NOMO-1 treated with DMSO at 0.1 percent for 48 hours (cell line): ENCODE measurements around the gene CELSR1.

Source experiments
- DNase-seq: peaks from one replicate; lab custom pipeline; 2025; ENCODE audit not compliant: unreplicated experiment; lab: John Stamatoyannopoulos, UW

Gene CELSR1

DNA sequence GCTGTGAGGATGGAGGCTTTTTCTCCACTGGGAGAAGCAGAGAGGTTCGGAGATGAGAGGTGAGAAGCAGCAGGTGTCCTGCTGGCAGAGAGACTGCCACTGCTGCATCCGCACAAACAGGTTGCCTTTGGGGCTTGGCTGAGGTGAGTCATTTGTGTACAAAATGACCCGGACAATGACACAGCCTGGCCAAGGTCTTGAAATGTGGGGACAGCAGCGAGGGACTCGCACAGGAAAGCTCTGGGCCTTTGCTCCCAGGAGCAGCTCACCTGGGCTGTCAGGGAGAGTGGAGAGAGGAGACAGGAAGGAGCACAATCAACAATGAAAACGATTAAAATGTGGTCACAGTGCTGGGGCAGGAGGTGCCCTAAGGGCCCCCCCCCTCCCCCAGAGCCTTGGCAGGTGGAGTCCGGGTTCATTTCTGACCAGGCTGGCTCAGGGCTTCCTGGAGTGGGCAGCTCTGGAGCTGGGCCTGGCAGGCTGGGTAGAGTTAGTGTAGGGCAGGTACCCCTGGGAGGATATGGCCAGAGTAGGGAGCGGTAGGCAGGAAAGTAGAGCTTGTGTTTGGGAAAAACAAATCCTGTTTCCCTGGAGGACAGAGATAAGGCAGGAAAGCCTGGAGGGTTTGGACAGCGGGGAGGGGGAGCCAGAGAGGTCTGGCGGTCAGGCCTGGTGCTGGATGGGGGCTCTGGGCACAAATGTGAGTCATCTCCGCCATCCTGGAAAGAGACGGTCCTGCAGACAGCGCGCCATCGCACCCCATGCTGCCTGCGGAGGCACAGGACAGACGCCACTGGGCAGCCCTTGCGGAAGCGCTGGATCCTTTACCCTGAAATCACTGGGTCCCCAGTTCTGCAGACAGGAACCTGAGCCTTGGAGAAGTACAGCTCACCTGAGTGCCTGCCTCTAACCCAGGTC lies 37.8 kb upstream of the CELSR1 start:
- DNase-seq = no peak

DNA sequence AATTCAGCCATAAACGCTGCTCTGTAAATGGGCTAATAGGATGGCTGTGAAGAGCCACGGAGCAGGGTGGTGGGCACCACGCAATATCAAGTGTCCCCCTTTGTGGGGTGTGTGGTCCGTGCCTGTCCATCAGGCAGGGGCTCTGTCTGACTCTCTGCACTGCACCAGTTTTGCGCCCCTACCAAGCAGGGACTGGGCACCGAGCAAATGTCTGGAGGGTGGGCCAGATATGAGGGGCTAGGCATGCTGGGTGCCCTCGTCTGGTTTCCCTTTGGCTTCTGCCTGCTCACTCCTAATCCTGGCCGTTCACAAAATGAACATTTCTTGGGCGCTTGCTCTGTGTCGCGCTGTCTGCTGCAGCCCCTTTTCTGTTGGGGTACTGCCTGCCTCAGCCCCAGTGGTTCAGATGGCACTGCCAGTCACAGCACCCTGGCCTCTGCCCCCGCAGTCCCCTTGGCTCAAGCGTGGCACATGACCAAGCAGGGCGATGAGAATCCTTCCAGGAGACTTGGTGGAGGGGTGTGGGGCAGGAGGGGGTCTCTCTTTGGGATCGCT lies 37.1 kb upstream of the CELSR1 start:
- DNase-seq = no peak

DNA sequence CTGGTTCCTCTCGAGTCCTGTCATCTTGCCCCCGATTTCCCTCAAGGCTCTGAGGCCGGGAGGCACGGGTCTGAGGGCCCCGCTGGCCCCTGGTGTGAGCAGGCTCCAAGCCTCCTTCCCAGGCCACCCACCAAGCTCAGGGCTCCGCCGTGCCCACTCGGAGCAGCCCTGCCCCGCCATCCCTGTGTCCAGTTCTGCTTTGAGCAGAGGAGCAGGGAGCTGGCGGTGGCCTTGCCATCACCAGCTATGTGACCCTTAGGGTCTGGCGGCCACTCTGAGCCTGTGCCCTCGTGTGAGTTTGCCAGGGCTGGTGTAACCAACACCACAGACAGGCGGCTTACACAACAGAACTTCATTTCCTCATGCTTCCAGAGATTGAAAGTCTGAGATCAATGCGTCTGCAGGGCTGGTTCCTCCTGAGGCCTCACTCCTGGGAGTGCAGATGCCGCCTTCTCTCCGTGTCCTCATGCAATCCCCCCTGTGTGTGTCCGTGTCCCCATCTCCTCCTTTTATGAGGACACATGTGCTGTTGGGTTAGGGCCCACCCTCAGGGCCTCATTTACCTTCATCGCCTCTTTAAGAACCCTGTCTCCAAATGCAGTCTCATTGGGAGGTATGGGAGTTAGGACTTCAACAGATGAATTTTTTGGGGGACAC lies 36.5 kb upstream of the CELSR1 start:
- DNase-seq = peak; percentile 71

DNA sequence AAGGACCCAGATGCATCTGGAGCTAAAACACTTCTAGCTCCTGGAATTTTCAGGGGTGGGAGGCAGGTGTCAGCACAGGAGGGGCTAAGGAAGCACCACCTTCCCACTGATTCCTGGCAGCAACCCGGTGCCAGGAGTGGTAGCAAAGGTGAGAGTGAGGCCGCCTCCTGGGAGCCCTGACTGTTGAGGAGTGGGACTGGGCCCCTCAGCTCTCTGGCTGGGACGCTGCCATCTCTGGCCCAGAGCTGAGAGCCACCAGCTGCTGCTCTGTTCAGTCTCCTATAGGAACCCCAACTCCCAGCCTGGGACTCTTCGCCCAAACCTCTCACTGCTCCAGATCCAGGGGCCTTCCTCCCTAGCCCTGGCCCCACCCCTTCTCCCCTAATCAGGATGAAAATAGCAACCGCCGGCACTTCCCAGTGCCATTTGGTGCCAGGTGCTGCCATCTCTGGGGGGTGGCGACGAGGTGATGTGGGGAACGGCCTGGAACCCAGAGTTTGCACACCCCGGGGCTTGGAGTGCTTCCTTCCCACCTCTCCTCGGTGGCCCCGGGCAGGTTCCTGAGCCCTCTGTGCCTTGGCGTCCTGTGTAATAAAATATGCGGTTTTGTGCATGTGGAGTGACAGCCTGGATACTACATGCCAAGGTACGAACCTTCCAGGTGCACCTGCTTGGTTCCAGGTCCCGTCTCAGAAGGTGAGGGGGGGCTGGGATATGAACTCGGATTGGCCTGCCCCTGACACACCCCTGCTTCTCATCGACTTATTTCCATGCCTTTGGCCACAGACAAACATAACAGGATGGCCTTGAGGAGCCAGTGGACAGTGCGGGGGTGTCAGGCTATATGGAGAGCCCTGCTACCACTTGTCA lies 35.7 kb upstream of the CELSR1 start:
- no peak for DNase-seq

DNA sequence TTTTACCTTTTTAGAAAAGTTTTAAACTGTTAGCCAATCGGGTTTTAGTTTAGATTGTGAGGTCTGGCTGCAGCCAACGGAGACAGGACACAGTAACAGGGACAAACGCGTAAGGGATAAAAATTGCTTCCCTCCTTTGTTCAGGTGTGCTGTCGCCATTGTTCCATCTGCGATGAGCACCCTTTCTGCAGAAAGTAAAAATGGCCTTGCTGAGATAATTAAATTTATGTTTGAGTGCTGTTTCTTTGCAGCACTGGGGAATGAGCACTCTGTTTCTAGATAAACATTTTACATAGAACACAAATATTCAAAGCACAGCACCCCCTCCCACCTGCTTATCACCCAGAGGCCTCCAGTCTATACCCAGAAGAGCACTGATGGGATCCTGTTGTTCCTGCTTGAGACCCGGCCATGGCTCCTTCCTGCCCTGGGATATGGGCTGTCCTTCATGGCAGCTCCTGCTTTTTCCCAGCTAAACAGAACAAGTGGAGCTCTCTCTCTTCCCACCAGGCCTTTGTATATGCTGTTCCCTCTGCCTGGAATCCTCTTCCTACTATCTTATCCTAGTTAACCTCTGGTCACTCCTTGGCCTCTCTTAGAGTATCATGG lies 34.3 kb upstream of the CELSR1 start:
- no peak for DNase-seq

DNA sequence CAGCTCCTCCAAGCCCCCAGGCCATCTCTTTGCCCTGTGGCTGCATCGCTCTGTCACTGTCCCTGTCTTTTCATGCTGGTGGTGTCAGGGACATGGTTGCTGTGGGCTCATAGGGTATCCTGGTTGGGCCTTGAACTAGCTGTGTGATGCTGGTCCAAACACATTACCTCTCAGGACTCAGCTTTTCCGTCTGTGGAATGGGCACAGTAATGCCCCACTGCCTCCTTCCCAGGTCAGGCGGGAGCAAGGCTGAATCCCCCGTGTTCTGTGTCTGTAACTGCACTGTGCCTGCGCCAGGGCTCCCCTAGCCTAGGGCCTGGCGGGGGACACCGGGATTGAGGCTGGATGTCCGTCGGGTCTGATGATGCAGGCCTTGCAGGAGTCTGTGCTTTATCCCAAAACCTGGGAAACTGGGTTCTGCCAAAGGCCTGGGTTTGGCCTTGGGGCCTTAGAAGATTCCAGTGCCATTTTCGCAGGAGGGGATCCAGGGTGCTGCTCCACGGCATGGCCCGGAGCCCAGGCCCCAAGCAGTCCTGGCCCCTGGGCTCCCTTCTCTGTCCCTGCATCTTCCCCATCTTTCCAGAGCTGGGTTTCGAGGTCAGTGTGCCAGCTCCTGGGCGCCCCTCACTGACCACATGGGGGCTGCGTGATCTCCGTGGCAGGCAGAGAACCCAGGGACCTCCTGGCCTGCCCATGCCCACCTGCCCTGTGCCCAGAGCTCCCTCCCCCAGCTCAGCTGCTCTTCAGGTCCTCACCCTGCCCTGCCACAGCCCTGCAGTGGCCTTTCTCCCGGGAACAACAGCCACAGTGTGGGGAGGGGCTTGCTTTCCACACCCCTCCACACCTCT lies 32.7 kb upstream of the CELSR1 start:
- no peak for DNase-seq

DNA sequence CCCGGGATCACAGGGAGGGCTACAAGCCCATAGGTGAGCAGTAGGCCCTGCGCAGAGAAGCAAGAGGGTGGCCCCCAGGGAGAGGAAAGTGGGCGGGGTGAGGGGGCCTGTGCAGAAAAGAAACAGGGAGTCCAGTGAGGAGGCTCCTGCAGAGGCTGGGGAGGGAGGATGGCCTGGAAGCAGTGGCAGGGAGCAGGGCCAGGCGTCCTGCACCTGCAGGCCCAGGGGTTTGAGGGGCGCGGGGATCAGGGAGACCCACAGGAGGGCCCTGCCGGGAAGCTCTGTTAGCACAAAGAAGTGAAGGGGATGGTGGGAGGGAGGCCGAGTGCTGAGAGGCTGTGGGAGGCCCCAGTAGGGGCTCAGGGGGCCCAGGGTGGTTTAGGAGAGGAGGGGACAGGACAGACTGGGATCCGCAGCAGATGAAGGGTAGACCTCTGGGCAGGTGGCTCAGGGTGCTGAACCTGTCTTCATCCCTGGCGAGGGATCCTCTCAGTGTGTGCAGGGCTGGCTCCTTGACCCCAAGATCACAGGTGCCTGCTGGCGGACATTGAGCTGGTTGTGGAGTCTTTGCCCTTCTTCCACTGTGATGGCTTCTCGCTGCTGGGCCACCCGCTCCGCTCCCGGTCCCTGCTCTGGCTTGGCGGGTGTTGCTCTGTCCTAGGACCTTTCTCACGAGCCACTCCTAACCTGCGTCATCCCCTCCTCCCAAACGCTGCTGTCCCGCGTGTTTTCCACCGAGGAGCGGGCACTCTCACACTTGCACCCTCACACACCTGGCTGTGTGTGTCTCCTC lies 31.8 kb upstream of the CELSR1 start:
- DNase-seq = no peak

DNA sequence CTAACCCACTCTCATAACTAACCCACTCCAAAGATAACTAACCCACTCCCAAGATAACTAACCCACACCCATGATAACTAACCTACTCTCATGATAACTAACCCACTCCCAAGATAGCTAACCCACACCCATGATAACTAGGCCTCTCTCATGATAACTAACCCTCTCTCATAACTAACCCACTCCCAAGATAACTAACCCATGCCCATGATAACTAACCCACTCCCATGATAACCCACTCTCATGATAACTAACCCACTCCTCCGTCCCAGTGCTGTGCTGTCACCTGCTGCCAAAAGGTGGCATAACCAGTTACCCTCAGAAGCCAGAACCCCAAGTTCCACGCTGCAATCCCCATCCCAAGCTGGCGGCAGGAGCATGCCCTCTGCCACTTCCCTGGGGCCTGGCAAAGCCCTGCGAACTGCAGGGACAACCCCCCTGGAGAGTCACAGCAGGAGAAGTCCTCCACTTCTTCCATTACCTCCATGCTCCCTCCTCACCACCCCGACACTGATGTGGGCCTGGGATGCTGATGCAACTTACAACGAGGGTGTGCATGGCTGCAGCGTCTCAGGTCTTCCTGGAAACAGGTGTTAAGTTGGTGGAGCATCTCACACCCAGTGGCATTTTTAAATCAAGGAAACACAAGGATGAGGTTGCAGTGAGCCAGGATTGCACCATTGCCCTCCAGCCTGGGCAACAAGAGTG lies 30.8 kb upstream of the CELSR1 start:
- DNase-seq = no peak

DNA sequence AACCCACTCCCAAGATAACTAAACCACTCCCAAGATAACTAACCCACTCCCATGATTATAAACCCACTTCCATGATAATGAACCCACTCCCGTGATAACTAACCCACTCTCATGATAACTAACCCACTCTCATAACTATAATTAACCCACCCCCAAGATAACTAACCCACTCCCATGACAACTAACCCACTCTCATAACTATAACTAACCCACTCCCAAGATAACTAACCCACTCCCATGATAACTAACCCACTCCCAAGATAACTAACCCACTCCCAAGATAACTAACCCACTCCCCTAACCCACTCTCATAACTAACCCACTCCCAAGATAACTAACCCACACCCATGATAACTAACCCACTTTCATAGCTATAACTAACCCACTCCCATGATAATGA lies 30.1 kb upstream of the CELSR1 start:
- DNase-seq = no peak

DNA sequence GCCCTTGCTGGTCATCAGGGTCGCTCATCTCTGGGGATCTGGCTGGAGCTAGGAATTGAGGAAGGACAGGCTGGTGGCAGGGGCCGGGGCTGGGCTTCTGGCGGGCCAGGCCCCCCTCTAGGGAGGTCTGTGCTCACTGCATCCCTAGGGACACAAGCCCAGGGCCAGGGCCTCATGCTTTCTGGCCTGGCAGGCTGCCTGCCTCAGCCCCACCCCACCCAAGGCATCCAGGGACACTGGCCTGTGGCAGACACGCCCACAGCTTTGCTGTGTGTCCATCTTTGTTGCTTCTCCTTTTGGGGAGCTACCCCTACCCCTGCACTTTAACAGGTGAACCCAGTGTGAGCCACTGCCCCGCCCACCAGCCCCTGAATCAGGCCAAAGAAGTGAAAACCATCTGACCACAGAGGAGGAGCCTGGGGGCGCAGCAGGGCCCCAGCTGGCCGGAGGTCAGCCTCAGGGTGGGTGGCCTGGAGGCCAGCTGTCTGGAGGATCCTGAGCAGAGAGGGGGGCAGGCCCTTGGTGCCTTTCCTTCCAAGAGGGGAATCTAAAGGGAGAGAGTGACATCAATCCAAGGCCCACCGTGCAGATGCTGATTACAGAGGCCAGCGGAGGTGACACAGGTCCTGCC lies 26.8 kb upstream of the CELSR1 start:
- no peak for DNase-seq

DNA sequence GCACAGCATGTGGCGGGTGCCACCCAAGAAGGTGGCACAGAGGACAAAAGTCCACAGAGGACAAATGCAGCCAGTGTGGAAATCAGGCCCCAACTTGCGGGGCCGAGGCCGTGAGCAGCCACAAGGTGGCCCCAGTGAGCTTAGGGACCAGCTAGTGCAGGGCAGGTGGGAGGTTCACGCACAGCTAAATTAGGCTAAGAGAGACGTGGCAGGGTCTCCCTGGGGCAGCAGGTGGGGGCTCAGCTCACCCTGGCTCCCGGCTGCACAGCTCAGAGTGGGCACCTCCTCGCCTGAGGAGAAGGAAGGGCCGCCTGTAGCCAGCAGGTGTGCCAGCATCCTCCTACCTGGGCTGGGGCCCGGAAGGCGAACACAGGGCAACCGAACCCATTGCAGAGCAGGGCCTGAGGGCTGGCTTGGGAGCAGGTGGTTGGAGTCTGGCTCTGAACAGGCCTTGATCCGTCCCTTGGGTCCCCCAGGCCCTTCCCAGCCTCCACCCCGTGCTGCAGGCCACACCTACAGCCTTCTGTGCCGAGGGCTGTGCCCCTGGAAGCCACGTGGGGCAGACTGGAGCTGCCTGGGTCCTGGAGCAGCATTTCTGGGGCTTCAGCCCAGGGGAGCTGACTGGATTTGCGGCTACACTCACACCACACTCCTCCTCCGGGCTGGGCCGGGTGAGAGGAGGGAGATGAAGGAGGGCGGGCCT lies 26.1 kb upstream of the CELSR1 start:
- peak; percentile 65 for DNase-seq

DNA sequence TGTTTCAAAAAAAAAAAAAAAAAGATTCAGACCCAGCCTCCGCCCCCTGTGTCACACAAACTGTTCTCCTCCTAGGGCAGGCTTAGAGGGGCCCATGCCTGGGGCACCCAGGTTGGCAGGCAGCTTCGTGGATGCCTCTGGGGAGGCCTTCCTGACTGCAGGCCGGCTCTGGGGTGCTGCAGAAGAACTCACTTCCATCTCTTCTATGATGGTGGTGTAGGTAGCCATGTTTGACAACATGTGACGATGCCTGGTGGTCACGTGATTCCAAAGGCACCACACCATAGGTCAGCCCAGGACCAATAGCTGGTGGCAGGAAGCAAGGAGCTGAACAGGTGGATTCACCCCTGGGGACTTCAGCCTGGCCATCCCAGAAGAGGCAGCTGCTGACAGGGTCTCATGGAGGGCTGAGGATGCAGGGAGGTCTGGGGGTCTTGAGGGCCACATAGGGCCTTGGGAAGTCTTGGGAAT lies 24.1 kb upstream of the CELSR1 start:
- peak; percentile 84 for DNase-seq

DNA sequence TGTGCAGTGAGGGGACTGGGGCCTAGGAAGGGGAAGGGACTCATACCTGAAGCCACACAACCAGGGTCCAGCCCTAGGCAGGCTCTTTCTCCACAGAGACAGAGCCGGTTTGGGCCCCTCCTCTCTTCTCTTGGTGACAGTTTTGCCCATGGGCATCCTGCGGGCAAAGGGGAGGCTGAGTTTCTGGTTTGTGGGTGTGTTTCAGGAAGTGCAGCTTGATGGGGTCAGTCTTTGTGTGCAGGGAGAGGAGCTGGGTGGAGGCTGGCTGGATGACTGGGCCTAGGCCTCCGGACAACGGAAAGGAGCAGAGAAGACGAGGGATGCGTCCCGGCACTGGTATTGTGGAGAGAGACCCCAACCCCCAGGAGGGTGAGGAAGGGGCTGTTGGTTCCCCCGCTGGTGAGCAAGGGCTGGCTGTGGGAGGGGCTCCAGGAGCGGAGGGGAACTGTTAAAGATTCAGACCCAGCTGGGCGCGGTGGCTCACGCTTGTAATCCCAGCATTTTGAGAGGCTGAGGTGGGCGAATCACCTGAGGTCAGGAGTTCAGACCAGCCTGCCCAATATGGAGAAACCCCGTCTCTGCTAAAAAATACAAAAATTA lies 23.4 kb upstream of the CELSR1 start:
- peak; percentile 13 for DNase-seq

DNA sequence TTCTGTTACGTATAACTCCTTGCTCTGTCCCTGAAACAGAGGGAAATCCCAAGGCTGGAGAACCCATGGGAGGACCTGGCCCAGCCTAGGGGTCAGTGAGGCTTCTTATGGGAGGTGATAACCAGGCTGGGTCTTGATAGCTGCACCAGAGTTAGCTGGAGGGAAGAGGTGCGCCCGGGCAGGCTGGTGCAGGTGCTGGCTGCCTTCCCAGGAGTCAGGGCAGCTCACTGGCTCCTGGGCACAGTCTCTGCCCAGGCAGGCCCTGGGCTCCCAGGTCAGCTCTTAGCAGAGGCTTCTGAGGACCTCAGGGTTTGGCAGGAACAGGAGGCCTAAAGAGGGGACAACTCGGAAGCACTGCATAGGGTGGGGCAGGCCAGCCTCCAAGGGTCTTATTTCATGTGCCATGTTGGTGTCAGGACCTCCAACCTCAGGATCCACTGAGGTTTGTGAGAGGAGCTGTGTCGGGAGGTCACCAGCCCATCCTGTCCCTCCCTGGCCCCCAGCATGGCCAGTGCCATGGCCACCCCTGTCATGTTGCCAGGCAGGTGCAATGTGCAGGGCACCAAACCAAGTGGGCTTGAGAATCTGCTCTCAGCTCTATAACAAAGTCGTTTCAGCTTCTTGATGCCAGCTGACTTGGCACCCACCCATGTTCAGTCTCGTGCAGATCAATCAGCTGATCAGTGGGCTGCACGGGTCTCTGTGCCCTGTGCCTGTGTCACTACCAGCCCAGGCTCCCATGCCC lies 20.5 kb upstream of the CELSR1 start:
- DNase-seq = no peak

DNA sequence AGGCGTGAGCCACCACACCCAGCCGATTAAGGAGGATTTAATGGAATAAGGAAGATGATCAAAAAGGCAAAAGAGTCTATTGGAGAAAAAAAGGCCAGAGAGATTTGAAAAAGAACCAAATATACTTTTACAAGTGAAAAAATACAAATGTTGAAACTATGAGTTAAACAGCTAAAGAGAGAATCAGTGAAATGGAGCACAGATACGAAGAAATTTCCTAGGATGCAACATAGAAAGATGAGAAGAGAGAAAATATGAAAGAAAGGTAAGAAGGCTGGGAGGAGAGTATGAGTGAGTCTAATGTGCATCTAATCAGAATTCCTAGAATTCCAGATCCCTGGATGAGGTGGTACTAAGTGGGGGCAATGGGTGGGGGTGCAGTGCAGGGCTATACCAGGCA lies 19.4 kb upstream of the CELSR1 start:
- no peak for DNase-seq

DNA sequence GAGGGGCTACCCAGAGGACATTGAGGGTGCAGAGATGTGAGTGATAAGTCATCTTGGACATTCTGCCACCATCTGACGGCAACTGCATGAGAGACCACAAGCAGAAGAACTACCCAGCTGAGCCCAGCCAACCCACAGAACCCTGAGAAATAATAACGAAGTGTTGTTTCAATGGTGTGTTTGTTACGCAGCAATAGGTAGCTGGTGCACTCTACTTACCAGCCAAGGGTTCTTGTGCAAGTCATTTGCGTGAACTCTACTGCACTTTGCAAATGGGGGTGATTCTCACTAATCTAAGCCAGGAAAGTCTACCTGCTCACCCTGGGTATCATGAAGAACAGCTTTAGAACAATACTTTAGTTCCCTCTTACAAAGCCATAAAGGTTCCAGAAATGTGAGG lies 15.8 kb upstream of the CELSR1 start:
- DNase-seq = no peak
